Renal cortical epithelial cell (primary cell): ENCODE data around the gene ZCCHC14. TPM values are rescaled to one million over a fixed set of nuclear protein-coding genes. Genes with fewer than 3 reads are reported as not detected.

Source experiments
- DNase-seq: peaks from one replicate; pipeline ENCODE4 v3.0.0-alpha.2; 2011; ENCODE audit warnings: low read depth
- total RNA-seq: library from RNA; depleted of rRNA; stranded (reverse); fragments of >200 nt; gene quantifications from 2 replicates; pipeline ENCODE4 v1.2.3, GENCODE V29; 2014

ZCCHC14 gene
- 4.9 and 24.8 TPM in 2 replicates for total RNA-seq

- DNase-seq = peak; percentile 87
Measured at GRCh38 chr16:87492721-87493607, at the start of gene ZCCHC14. ZCCHC14 (minus strand) TSS chr16:87493024; CDS start chr16:87492238, 786 bp downstream.

DNA sequence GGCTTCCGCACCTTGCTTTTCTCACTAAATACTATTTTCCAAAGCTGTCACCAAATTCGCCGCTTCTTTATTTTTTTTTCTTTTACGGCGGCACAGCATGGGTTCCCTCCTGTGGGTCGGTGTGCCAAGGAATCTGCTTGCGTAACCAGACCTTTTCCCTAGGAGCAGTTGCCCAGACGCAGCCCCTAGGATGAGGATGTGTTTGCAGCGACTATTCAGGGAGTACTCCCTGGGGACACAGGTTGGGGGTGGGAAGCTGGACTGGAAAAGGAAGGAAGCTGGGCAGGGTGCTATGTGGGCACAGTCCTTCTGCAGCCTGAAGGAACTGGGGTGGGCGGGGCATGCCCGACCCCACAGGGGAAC lies 49.0 kb upstream of the ZCCHC14 start:
- DNase-seq = no peak

DNA sequence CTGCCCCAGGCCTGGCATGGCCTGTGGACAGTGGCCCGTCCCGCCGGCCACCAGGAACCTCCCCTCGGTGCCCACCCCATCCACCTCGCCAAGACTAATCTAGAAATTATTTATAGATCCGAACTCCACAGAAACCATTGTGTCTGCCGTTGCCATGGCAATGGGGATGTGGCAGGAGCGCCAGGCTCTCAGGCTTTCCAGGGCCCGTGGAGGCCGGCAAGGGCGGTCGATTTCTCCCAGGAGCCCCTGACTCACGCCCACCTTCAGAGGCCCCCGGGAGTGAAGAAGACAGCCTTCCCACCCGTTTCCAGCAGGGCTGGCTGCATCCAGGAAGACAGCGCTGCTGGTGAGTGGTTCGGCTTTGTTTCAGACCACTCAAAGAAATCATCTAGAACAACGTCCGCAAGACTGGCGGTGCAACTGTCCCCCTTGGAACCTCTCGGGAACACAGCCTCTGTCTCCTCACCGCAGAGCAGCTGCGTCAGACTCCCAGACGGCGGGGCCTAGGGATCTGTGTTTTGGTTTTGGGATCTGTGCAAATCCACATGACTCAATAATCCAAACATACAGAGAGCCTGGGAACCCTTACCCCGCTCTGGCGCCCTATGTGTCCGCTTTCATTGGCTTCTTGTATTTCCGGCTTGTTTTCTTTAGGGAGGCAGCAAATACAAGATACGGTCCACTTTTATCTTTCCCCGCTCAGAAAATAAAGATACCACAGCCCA lies 48.5 kb upstream of the ZCCHC14 start:
- DNase-seq = no peak

DNA sequence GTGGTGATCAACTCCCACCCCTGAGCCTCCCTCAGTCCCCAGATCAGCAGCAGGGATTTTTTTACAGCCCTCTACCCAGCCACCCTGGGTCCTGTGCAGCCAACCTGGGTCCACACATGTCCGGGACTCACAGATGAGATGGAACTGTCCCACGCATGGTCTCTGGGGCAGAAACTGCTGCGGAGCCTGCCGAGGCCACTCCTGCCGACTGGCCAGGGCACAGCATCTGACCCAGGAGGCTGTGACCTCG lies 48.0 kb upstream of the ZCCHC14 start:
- DNase-seq = no peak

GRCh38 chr16:87540072-87540896 lies 47.5 kb upstream of the ZCCHC14 start:
- no peak for DNase-seq

- no peak for DNase-seq
Measured at GRCh38 chr16:87539113-87539512, 46.3 kb upstream of the ZCCHC14 start.

GRCh38 chr16:87538594-87538993 lies 45.8 kb upstream of the ZCCHC14 start:
- no peak for DNase-seq

GRCh38 chr16:87538160-87538559 lies 45.3 kb upstream of the ZCCHC14 start:
- DNase-seq = no peak

DNA sequence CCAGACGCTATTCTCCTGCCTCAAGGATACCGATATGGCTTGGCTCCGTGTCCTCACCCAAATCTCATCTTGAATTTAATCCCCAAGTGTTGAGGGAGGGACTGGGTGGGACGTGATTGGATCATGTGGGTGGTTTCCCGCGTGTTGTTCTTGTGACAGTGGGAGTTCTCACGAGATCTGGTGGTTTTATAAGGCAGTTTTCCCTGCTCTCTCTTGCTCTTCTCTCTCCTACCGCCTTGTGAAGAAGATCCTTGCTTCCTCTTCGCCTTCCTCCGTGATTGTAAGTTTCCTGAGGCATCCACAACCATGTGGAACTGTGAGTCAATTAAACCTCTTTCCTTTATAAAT lies 43.9 kb upstream of the ZCCHC14 start:
- DNase-seq = no peak

DNA sequence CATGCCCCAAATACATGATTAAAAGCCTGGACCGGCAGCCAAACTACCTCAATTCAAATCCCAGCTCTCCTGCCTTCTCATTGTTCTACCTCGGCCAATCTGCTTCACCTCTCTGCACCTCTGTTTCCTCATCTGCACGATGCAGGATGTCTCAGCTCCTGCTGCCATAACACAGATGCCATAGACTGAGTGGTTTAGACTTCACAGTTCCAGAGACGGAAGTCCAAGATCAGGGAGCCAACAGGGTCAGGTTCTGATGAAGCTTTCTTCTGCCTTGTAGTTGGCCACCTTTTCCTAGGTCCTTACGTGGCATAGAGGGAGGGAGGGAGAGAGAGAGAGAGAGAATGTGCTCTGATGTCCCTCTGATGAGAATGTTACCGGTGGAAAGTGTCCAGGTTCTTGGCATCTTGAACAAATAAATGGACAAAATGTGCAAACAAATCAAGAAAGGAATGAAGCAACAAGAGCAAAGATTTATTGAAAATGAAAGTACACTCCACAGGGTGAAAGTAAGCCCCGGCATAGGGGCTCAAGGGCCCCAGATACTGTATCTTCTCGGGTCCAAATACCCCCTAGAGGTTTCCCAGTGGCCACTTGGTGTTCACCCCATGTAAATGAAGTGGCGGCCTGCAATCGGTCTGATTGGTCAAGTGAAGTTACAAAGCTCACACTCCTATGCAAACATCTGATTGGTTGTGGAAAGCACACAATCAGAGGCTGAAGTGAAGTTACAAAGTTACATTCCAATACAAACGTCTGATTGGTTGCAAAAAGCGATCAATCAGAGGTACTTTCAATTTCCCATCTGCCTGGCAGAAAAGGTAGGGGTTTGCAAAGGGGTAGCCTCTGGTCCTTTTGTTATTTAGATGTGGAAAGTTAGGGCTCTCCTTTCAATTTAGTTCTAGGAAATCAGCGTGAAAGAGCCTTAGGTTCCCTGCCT lies 43.3 kb upstream of the ZCCHC14 start:
- DNase-seq = no peak

- DNase-seq = no peak
Measured at GRCh38 chr16:87535457-87535854, 42.6 kb upstream of the ZCCHC14 start.

DNA sequence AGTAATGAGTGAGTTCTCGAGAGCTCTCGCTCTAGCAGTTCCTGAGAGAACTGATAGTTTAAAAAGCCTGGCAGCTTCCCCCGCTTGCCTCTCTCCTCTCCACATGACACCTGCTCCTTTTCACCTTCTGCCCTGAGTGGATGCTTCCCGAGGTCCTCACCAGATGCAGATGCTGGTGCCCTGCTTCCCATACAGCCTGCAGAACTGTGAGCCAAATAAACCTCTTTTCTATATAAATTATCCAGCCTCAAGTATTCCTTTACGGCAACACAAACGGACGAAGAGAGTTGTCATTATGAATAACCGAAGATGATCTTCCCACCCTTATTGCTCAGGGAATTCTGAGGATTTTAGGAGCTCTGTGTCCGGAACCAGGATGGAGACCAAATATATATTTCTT lies 41.9 kb upstream of the ZCCHC14 start:
- DNase-seq = no peak

- no peak for DNase-seq
Measured at GRCh38 chr16:87534030-87534653, 41.3 kb upstream of the ZCCHC14 start.

- no peak for DNase-seq
Measured at GRCh38 chr16:87533061-87533460, 40.2 kb upstream of the ZCCHC14 start.

- no peak for DNase-seq
Measured at GRCh38 chr16:87531418-87531817, 38.6 kb upstream of the ZCCHC14 start.

DNA sequence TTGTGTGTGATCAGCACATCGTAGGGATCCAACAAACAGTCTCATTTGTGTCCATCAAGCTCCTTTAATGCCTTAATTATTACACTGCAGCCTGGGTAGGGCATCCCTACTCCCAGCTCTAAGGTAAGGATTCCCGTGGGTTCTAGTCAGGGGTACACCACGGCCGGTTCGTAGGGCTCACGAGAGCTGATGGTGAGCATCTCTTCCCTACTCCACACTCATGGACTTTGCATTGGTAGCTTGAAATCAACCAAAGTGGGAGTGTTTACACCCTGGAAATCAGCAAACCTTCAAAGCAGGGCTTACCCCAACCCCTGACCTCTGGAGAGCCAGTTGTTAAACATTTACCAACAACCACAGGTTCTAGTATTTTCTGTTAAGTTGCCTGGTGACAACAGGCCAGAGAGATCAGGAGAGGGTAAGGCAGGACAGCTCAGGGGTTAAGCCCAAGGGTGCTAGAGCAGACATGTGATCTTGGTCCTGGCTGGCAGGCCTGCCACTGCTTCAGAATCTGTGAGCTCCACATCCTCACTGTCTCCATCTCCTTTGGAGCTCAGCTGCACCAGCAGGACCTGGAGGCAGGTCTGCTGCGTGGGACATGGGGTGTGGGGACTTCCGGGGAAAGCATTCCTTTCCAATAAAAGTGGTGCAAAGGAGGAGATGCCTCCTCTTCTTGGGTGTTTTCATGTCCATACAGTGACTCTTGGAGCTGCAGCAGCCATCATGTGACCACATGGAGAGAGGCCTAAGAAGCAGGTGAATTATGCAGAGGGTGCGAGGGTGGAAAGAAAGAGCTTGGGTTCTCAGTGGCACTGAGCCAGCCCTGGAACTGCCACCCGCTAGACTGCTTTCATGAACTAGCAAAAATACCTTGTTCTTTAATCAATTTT lies 36.1 kb upstream of the ZCCHC14 start:
- DNase-seq = peak; percentile 43

DNA sequence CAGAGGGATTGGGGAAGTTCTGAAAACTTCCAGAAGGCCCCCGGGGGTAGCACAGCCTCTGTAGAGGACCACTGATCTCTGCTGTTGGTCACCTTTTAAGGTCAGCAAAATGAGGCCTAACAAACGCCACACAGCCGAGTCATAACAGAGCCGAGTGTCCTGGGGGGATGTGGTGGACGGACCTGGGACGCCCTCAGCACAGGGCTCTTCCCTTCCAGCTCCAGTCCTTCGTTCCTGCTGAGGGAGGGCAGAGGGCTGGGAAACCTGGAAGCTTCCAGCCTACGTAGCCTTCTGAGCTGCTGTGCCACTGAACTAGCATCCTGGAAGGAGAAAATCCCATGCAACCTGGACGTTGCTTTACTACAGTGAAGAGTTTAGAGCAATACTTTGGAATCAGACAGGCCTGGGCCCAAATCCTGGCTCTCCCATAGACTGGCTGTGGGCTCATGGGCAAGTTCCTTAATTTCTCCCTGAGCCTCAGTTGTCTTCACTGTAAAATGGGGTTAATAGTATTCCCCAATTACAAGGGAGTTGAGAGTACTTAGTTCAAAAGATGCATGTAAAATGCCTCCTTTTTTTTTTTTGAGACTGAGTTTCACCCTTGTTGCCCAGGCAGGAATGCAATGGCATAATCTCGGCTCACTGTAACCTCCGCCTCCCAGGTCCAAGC lies 34.4 kb upstream of the ZCCHC14 start:
- no peak for DNase-seq

GRCh38 chr16:87526238-87526947 lies 33.6 kb upstream of the ZCCHC14 start:
- no peak for DNase-seq

GRCh38 chr16:87525352-87525751 lies 32.5 kb upstream of the ZCCHC14 start:
- DNase-seq = no peak
